Activated CD8-positive, alpha-beta T cell treated with anti-CD3 and anti-CD28 coated beads, Interleukin-2, amount 10 ng/mL, durations not matched to agents 7 days and 5 days (primary cell): Measurements from ENCODE around the gene RLIM. TPM values are rescaled to one million over a fixed set of nuclear protein-coding genes. Genes with fewer than 3 reads are reported as not detected.

Experiments
- ATAC-seq: fragments of 150-1000 bp; cut with Tn5 transposase; one replicate; pipeline ENCODE4 v1.10.0; 2021; ENCODE audit warnings: moderate library complexity
- CTCF ChIA-PET: fragments of 350-600 bp; sonication (Branson Sonifier 250); formaldehyde crosslinking; loops from one replicate; lab custom pipeline; 2021; ENCODE audit warnings: antibody characterized with exemption; lab: Charles Lee
- POLR2A ChIA-PET: fragments of 350-600 bp; sonication (Branson Sonifier 250); formaldehyde crosslinking; loops from one replicate; lab custom pipeline; 2021; ENCODE audit warnings: antibody characterized with exemption; lab: Charles Lee
- DNase-seq: peaks from one replicate; pipeline ENCODE4 v3.0.0-alpha.2; 2020
- H3K27ac Mint-ChIP-seq: one replicate; pipeline ENCODE4 v1.8.0; 2021; ENCODE audit warnings: mild to moderate bottlenecking, mixed read lengths
- H3K27me3 Mint-ChIP-seq: one replicate; pipeline ENCODE4 v1.8.0; 2021; ENCODE audit warnings: low read depth, mixed read lengths
- H3K36me3 Mint-ChIP-seq: one replicate; pipeline ENCODE4 v1.8.0; 2021; ENCODE audit warnings: low read depth, mixed read lengths
- H3K4me1 Mint-ChIP-seq: one replicate; pipeline ENCODE4 v1.8.0; 2021; ENCODE audit warnings: low read depth, mixed read lengths
- H3K4me3 Mint-ChIP-seq: one replicate; pipeline ENCODE4 v1.8.0; 2021; ENCODE audit warnings: mild to moderate bottlenecking, mixed read lengths
- H3K9me3 Mint-ChIP-seq: one replicate; pipeline ENCODE4 v1.8.0; 2022; ENCODE audit warnings: mixed read lengths; ENCODE audit not compliant: insufficient read depth
- total RNA-seq, 2 experiments: library from RNA; stranded (reverse); gene quantifications; one replicate each; pipeline ENCODE4 v1.2.3, GENCODE V29; 2021

The RLIM gene
- total RNA-seq, 2 experiments from 2014 or later = 30.8 to 32.3 TPM

DNA sequence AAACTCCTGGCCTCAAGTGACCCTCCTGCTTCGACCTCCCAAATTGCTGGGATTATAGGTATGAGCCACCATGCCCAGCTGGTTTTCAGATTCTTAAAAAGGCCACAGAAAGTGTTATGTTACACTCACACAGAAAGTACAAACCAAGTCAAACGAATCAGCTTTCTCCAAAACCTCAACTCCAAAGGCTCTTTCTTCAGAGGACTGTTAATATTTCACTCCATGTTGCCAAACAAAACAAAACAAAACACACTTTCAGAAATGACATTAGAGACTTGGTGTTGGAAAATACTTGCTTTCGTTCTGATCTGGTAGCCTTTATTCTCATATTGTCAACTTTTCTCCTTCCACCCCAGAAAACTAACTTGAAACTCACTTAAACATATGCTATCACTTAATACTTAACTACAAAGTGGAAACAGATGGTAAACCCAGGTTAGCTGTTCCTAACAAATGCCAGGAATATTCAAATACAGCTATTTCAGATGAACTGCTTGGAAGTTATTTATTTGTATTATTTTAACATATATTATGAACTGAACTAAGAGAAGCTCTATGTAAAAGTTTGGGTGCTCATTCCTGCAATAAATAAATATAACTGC is 34.7 kb downstream of the RLIM start:
- ATAC-seq (no peak), DNase-seq (no peak)
- Mint-ChIP-seq H3K4me1 (no peaks in the 10 kb centered on the region), H3K4me3 (no peak overlapping the region), H3K27me3 (no peaks in the 10 kb centered on the region), H3K9me3 (no peaks in the 10 kb centered on the region), H3K27ac (no peak overlapping the region), H3K36me3 (peaks cover 12% of the 10 kb centered on the region)
- ChIA-PET CTCF (no interaction called here), POLR2A (interaction anchor here (1.5 kb wide), 1 partner anchor 35 kb away, joined by 5 read pairs; the partner anchor contains the start of gene RLIM)

DNA sequence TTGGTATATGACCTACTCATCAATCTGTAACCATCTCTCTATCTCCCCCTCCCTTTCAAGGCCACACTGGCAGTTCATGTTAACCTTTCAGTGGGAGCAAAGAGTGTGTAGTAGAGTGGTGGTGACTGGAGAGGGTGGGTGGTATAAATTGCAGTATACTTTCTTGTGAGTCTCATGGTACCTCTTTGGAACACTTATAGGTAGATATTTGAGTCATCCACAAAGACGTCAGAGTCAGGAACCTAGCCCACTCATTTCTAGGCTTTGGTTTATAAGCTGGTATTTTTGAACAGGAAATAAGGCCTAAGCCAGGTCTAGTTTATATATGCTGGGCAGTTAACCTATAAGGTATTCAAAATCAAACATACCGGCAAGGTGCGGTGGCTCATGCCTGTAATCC is 36.3 kb downstream of the RLIM start:
- H3K36me3 Mint-ChIP-seq = peaks cover 11% of the 10 kb centered on the region
- POLR2A ChIA-PET = interaction anchor here (0.7 kb wide), 1 partner anchor 124 kb away, joined by 3 read pairs; no protein-coding TSS in a partner anchor
- no peak overlapping the region for H3K4me3 Mint-ChIP-seq
- H3K27ac Mint-ChIP-seq = no peak overlapping the region
- no peaks in the 10 kb centered on the region for H3K27me3 Mint-ChIP-seq
- DNase-seq (no peak), ATAC-seq (no peak)
- no peaks in the 10 kb centered on the region for H3K4me1 Mint-ChIP-seq
- no peaks in the 10 kb centered on the region for H3K9me3 Mint-ChIP-seq
- CTCF ChIA-PET = no interaction called here

DNA sequence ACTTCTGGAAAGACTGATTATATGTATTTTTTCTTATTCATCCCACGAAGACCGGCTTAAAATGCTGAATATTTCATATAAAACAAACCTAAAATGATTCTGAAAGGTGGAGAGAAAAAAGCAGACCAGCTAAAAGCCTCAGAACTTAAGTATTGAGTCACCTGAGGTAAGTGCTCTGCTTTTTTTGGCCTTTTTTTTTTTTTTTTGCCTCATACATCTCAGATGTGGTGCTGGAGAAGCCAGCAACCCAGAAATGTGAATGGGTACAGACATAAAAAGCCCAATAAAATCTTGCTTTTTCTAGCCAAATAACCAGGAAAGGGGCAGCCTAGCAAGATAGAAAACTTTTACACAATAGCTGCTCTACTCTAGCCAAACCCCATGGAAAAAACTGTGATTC is 57.0 kb downstream of the RLIM start:
- ChIA-PET POLR2A (no interaction called here), CTCF (no interaction called here)
- DNase-seq = no peak
- Mint-ChIP-seq H3K36me3 (no peaks in the 10 kb centered on the region), H3K9me3 (no peaks in the 10 kb centered on the region), H3K27me3 (no peaks in the 10 kb centered on the region), H3K27ac (no peak overlapping the region), H3K4me1 (no peaks in the 10 kb centered on the region), H3K4me3 (no peak overlapping the region)
- ATAC-seq = no peak

DNA sequence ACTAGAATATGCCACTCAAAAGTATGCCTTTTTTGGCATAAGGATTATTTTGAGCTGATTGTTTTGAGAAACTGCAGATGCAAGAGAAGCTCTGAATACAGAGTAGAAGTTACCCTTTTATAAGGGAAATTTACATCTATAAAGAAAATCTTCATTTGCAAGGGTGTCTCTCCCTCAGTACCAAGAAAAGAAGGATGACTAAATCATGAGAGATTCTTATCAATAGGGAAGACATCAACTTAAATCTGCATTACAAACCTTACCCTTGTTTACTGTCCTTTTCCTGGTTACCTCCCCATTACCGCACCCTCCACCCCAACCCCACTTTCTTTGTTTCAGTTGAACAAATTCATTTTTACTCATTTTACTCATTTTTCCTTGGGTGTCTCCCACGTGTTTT is 62.5 kb downstream of the RLIM start:
- H3K27me3 Mint-ChIP-seq = no peaks in the 10 kb centered on the region
- H3K9me3 Mint-ChIP-seq = no peaks in the 10 kb centered on the region
- POLR2A ChIA-PET = no interaction called here
- DNase-seq (no peak), ATAC-seq (no peak)
- H3K4me1 Mint-ChIP-seq = peaks cover 8% of the 10 kb centered on the region
- no peak overlapping the region for H3K4me3 Mint-ChIP-seq
- CTCF ChIA-PET = interaction anchor here (2.1 kb wide), 1 partner anchor 12 kb away, joined by 6 read pairs; no protein-coding TSS in a partner anchor
- H3K27ac Mint-ChIP-seq = no peak overlapping the region
- H3K36me3 Mint-ChIP-seq = peaks cover 2% of the 10 kb centered on the region

DNA sequence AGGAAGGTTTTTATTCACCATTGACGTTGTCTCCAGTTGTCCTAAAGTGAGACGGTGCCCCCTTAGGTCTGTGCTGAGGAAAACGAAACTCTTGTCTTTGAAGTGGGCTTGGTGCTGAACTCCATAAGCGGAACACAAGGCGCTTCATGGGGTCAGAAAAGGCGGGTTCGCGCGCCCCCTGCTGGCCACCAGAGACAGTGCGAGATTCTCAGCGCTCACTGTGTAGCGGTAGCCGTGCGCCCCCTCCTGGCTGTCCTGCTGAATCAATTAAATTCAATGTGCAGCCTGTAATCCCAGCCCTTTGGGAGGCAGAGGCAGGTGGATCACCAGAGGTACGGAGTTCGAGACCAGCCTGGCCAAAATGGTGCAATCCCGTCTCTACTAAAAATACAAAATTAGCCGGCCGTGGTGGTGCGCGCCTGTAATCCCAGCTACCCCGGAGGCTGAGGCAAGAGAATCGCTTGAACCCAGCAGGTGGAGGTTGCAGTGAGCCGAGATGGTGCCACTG is 64.1 kb downstream of the RLIM start:
- CTCF ChIA-PET = interaction anchor here (0.8 to 2.1 kb wide), 2 partner anchors 10 kb away, joined by 3 to 6 read pairs; no protein-coding TSS in a partner anchor
- H3K27me3 Mint-ChIP-seq = no peaks in the 10 kb centered on the region
- peak overlapping the region; percentile 44 for H3K4me3 Mint-ChIP-seq
- peaks cover 2% of the 10 kb centered on the region for H3K36me3 Mint-ChIP-seq
- H3K9me3 Mint-ChIP-seq = no peaks in the 10 kb centered on the region
- ATAC-seq (peak; percentile 97), DNase-seq (peak; percentile 88)
- H3K27ac Mint-ChIP-seq = peak overlapping the region; percentile 74
- POLR2A ChIA-PET = no interaction called here
- H3K4me1 Mint-ChIP-seq = peaks cover 8% of the 10 kb centered on the region

DNA sequence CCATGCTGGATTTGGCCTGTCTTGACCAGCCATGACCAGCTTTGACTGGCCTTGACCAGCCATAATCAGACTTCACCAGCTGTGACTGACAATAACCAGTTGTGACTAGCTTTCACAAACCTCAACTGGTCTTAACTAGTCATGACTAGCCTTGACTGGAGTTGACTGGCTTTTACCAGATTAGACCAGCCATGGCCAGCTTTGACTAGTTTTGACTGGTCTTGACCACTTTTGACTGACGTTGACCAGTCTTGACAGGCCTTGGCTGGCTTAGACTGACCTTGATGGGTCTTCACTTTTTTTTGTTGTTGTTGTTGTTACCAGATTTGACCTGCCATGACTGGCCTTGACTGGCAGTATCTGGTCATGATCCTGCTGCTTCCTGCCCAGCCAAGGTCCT is 67.4 kb downstream of the RLIM start:
- Mint-ChIP-seq H3K4me1 (peaks cover 8% of the 10 kb centered on the region), H3K27me3 (peaks cover 4% of the 10 kb centered on the region), H3K36me3 (peaks cover 2% of the 10 kb centered on the region), H3K27ac (no peak overlapping the region), H3K4me3 (no peak overlapping the region), H3K9me3 (no peaks in the 10 kb centered on the region)
- ATAC-seq (no peak), DNase-seq (no peak)
- POLR2A ChIA-PET = no interaction called here
- CTCF ChIA-PET = interaction anchor here (1.0 to 3.4 kb wide), 2 partner anchors 12 to 164 kb away, joined by 3 to 16 read pairs; no protein-coding TSS in a partner anchor

DNA sequence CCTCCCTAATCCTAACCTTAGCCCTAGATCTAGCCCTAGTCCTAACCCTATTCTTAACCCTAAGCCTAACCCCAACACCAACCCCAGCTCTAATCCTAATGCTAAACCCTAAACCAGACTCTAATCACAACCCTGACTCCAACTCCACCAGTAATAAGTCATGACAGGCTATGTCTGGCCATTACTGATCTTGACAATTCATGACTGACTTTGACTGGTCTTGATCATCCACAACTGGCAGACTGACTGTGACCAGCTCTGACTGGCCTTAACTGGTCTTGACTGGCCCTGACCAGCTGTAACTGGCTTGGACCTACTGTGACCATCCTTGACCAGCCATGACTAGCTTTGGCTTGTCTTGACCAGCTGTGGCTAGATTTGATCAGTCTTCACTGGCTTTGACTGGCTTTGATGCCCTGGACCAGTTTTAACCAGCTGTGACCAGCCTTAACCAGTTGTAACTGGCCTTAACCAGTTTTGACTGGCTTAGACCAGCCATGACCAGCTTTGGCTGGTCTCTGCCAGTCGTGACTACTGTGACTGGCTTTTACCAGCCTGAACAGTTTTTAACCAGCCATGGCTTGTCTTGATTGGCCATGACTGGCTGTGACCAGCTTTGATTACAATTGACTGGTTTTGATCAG is 68.4 kb downstream of the RLIM start:
- POLR2A ChIA-PET = no interaction called here
- CTCF ChIA-PET = interaction anchor here (3.4 kb wide), 1 partner anchor 163 kb away, joined by 16 read pairs; no protein-coding TSS in a partner anchor
- Mint-ChIP-seq H3K27ac (no peak overlapping the region), H3K9me3 (no peaks in the 10 kb centered on the region), H3K4me1 (peaks cover 8% of the 10 kb centered on the region), H3K4me3 (no peak overlapping the region), H3K36me3 (peaks cover 2% of the 10 kb centered on the region), H3K27me3 (peaks cover 4% of the 10 kb centered on the region)
- no peak for ATAC-seq
- no peak for DNase-seq

DNA sequence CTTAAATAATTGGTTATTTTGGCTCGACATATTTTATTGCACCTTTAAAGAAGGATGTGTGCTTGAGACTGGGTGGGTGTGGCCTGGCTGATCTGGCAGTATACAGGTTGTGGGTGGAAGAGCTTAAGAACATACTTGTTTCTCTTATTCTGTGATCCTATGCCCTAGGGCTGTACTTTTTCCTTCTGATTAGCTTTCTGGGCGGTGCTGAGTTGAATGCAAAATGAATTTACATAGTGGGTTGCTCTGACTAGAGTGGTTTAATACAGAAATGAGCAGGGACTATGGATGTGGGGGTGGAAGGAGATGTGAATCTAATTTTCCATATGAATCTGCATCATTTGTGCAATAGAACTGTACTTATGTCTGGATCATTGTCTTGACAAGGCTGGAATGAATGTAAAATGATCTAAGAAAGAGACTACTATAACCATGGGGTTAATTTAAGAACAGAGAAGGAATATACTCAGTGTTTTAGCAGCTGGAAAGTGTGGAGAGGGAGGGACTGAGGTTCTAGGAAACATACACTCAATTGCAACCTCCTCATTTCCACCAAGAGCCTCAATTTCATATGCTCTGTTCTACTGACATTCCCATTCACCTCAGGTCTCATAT is 73.7 kb downstream of the RLIM start:
- H3K27ac Mint-ChIP-seq = no peak overlapping the region

DNA sequence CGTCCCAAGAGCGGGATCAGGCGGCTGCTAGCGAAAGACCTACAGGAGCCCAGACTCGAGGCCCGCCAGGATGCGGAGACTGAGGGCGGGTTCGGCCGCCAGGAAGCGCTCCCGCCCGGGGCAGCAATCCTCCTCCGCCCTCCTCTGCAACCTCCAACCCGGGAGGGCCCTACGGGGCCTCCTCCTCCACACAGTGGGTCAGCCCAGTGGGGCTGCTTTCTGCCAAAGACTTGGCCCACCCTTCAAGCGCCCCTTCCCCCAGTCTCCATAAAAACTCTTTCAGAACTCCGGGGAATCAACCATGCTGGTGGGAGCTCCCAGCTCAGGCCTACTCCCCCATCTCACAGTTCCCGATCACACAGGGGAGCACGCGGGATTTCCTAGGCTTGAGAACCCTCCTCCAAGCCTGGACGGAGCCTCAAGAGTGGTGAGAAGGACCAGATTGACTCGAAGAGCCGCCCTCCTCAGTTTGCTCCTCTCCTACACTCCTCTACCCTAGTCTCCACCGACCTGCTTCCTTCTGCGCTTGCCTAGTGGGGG is 77.5 kb downstream of the RLIM start:
- ATAC-seq (peak; percentile 52), DNase-seq (no peak)
- CTCF ChIA-PET = no interaction called here
- POLR2A ChIA-PET = no interaction called here
- Mint-ChIP-seq H3K36me3 (no peaks in the 10 kb centered on the region), H3K4me3 (peak overlapping the region; percentile 67), H3K27me3 (no peaks in the 10 kb centered on the region), H3K4me1 (peaks cover 26% of the 10 kb centered on the region), H3K27ac (no peak overlapping the region), H3K9me3 (no peaks in the 10 kb centered on the region)

More for the DNA sequence above, 73.7 kb downstream of the RLIM start:
- peaks cover 12% of the 10 kb centered on the region for H3K4me1 Mint-ChIP-seq
- ChIA-PET CTCF (interaction anchor here (0.7 to 1.9 kb wide), 2 partner anchors 9 to 11 kb away, joined by 3 to 6 read pairs; no protein-coding TSS in a partner anchor), POLR2A (no interaction called here)
- peaks cover 4% of the 10 kb centered on the region for H3K27me3 Mint-ChIP-seq
- H3K9me3 Mint-ChIP-seq = no peaks in the 10 kb centered on the region
- DNase-seq (no peak), ATAC-seq (no peak)
- H3K4me3 Mint-ChIP-seq = no peak overlapping the region
- H3K36me3 Mint-ChIP-seq = no peaks in the 10 kb centered on the region

DNA sequence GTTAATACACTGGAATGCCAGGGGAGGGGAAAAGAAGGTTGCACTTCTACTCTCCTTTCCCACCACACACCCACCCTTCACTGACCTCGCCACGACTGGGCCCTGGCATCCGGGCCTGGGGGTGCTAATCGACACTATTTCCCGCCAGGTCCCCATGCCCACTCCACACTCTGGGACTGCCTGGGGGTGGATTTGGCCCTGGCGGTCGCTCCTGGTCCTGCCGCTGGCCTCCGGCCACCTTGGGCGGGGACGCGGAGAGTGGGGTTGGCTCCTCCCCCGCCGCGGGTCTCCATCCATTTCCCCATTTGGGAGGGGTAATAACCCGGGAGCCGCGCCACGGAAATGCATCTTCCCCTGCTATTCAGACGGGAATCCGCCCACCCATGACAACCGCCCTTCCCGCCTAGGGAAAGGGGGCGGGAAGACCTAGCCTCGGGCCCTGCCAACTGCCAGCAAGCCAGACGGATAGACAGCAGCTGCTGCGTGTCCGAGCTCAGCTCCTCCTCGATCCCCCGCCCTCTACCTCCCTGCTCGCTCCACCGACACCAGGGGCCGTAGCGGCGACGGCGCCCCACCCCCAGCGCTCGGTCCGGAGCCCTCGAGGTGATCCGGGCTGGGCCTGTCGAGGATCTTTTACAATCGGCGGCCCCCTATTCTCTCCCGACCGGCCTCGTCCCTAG is 78.1 kb downstream of the RLIM start:
- Mint-ChIP-seq H3K9me3 (no peaks in the 10 kb centered on the region), H3K27ac (peak overlapping the region; percentile 72), H3K4me3 (peak overlapping the region; percentile 67), H3K27me3 (no peaks in the 10 kb centered on the region), H3K36me3 (no peaks in the 10 kb centered on the region), H3K4me1 (peaks cover 26% of the 10 kb centered on the region)
- CTCF ChIA-PET = no interaction called here
- POLR2A ChIA-PET = no interaction called here
- ATAC-seq (peak; percentile 70), DNase-seq (peak; percentile 33)

DNA sequence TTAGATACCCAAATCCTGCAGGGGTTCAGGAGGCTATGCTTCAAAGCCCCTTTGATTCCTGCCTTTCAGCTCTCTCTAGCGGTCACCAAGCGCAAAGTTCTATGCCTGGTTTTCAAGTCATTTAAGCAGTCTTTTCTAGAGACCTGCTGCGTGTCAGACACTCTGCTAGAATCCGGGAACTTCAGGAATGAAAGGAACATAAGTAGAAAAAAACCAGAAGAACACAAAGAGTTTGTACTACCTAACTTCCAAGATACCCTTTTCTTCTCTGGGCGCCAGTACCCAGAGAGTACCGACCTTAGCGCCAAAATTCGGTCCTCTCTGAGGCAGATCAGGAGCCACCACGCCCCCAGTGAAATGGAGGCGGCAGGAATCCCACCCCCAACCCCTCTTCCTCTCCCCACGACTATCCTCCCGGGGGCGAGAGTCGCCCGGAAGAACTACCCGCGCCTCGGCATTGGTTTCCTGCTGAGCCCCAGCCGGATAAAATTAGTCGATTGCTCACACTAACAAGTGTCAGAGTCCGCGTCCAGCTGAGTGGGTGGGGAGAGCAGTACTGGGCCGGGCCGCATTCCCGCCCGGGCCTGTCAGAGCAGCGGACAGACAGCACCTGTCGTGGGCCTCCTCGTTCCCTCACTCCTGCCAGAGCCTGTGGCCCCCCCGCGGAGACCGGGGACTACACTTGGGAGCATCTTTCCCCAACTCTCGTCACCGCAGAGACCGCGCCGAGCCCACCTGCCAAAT is 78.8 kb downstream of the RLIM start:
- peak overlapping the region; percentile 67 for H3K4me3 Mint-ChIP-seq
- peak overlapping the region; percentile 72 for H3K27ac Mint-ChIP-seq
- peak; percentile 66 for ATAC-seq
- H3K9me3 Mint-ChIP-seq = no peaks in the 10 kb centered on the region
- no peaks in the 10 kb centered on the region for H3K27me3 Mint-ChIP-seq
- H3K36me3 Mint-ChIP-seq = no peaks in the 10 kb centered on the region
- ChIA-PET CTCF (interaction anchor here (1.5 to 1.8 kb wide), 2 partner anchors 9 to 151 kb away, joined by 4 read pairs; no protein-coding TSS in a partner anchor), POLR2A (no interaction called here)
- DNase-seq = peak; percentile 41
- H3K4me1 Mint-ChIP-seq = peaks cover 26% of the 10 kb centered on the region
